Stomach (tissue), 9 donors: ENCODE measurements around the gene VPS13D. TPM values are rescaled to one million over a fixed set of nuclear protein-coding genes. Genes with fewer than 3 reads are reported as not detected.

Experiments used
- DNase-seq, 2 donors: peaks; one replicate each; pipeline versions ENCODE4 v3.0.0 to v3.0.0-alpha.2; 2013 to 2019
- H3K27ac ChIP-seq, 5 donors: fragments of 200-600 bp in 4 of 5; sonication (generic) in 4 of 5; one replicate each; pipeline ENCODE4 v1.5.1; 2013 to 2019; ENCODE audit warnings: mild to moderate bottlenecking in 1 of 5, moderate library complexity in 1 of 5
- H3K27me3 ChIP-seq, 3 donors: fragments of 200-600 bp; sonication (generic); one replicate each; pipeline ENCODE4 v1.5.1; 2017 to 2019; ENCODE audit warnings: mixed run types in 1 of 3
- H3K36me3 ChIP-seq, 4 donors: fragments of 200-600 bp; sonication (generic); 1 replicate in 3 of 4; 2 replicates in 1 of 4; pipeline ENCODE4 v1.5.1; 2016 to 2019
- H3K4me1 ChIP-seq, 4 donors: fragments of 200-600 bp; sonication (generic); one replicate each; pipeline ENCODE4 v1.5.1; 2016 to 2019
- H3K4me3 ChIP-seq, 4 donors: fragments of 200-600 bp; sonication (generic) in 3 of 4; one replicate each; pipeline ENCODE4 v1.5.1; 2016 to 2019; ENCODE audit warnings: mild to moderate bottlenecking in 1 of 4
- H3K9me3 ChIP-seq, 4 donors: fragments of 200-600 bp; sonication (generic); one replicate each; pipeline ENCODE4 v1.5.1; 2016 to 2019
- CTCF ChIP-seq, 7 experiments: fragments of 450-650 bp in 4 of 7; fragments of 200-600 bp in 3 of 7; sonication (generic) in 3 of 7; IDR thresholded peaks; one replicate each; pipeline ENCODE4 v1.5.1; 2016 to 2019; ENCODE audit warnings: antibody characterized with exemption in 7 of 7, control low read depth in 2 of 7, mild to moderate bottlenecking in 1 of 7
- EP300 ChIP-seq: sonication (generic); formaldehyde crosslinking; IDR thresholded peaks from one replicate; pipeline ENCODE4 v1.6.1; 2017; ENCODE audit warnings: antibody characterized with exemption
- POLR2A ChIP-seq, 4 donors: fragments of 450-650 bp; IDR thresholded peaks; one replicate each; pipeline ENCODE4 v1.6.1; 2016; ENCODE audit warnings: antibody characterized with exemption in 4 of 4, control low read depth in 2 of 4, mild to moderate bottlenecking in 1 of 4, moderate library complexity in 1 of 4
- POLR2AphosphoS5 ChIP-seq, 3 donors: sonication (generic); formaldehyde crosslinking; IDR thresholded peaks; one replicate each; pipeline ENCODE4 v1.6.1; 2016; ENCODE audit warnings: antibody characterized with exemption in 3 of 3
- WGBS, 5 donors: extraction: QIAGEN DNeasy Blood & Tissue Kit in 3 of 5; methylation state at CpG; one replicate each; pipeline versions ENCODE4 v1.1.5 to v1.1.7; 2013 to 2018; 5-methylcytosine and 5-hydroxymethylcytosine counted together
- intact Hi-C: fragments of 100-400 bp; cut with DNase I; formaldehyde crosslinking; loops from one replicate; pipeline ENCODE4 v1.15.1; 2023; ENCODE audit warnings: low total_unique reads
- polyA plus RNA-seq, 3 donors: library from polyadenylated mRNA; stranded (reverse); fragments of 200-250 nt; gene quantifications; one replicate each; pipeline ENCODE4 v1.2.3, GENCODE V29; 2013
- total RNA-seq, 5 donors: library from RNA; depleted of rRNA; stranded (reverse); fragments of >200 nt; gene quantifications; one replicate each; pipeline versions ENCODE4 v1.1.0 to v1.2.3, GENCODE V29; 2014 to 2016
- donor health status: healthy with polysubstance abuse.
- donor health status: Bipolar disorder and iron deficiency.
- donor health status: healthy.

VPS13D gene
- total and polyA plus RNA-seq, 8 donors = 6.7 to 106 (median 66.5) TPM

- TF ChIP-seq EP300 (no peak), CTCF (IDR thresholded peaks at IDR 0.05) (no peak), POLR2A (IDR thresholded peaks at IDR 0.05) (no peak), POLR2AphosphoS5 (IDR thresholded peaks at IDR 0.05) (no peak)
- DNase-seq = no peak
- 58 to 83% (median 65%) methylated on average over 1 of the region's 1 CpG for WGBS, 5 donors
- intact Hi-C loops = no loop called here
- Histone ChIP-seq H3K27ac (no peak overlapping the region), H3K4me1 (peaks cover 0 to 11% (median 0%) of the 10 kb centered on the region in 4 donors), H3K27me3 (no peaks in the 10 kb centered on the region), H3K36me3 (peaks cover 15 to 95% (median 89%) of the 10 kb centered on the region in 4 donors), H3K4me3 (no peak overlapping the region), H3K9me3 (no peaks in the 10 kb centered on the region)
These were observed 66.8 kb downstream of the VPS13D start for GRCh38 chr1:12296623-12297022.

- Histone ChIP-seq H3K27me3 (no peaks in the 10 kb centered on the region), H3K4me1 (peaks cover 0 to 16% (median 0%) of the 10 kb centered on the region in 4 donors), H3K36me3 (peaks cover 6 to 93% (median 84%) of the 10 kb centered on the region in 4 donors), H3K27ac (no peak overlapping the region), H3K9me3 (no peaks in the 10 kb centered on the region), H3K4me3 (no peak overlapping the region)
- DNase-seq = no peak
- TF ChIP-seq EP300 = no peak
- no peak for TF ChIP-seq POLR2AphosphoS5 (IDR thresholded peaks at IDR 0.05)
- TF ChIP-seq CTCF (IDR thresholded peaks at IDR 0.05) = no peak
- TF ChIP-seq POLR2A (IDR thresholded peaks at IDR 0.05) = no peak
- 75 to 92% (median 86%) methylated on average over 4 of the region's 4 CpGs for WGBS, 5 donors
- intact Hi-C loops = no loop called here
These were observed 70.9 kb downstream of the VPS13D start for GRCh38 chr1:12300706-12301105.

GRCh38 chr1:12301518-12302237 lies 71.8 kb downstream of the VPS13D start:
- no peak for DNase-seq
- no peak overlapping the region for H3K27ac ChIP-seq
- H3K27me3 ChIP-seq = no peaks in the 10 kb centered on the region
- no peak overlapping the region for H3K4me3 ChIP-seq
- intact Hi-C loops = no loop called here
- H3K9me3 ChIP-seq = no peaks in the 10 kb centered on the region
- no peak for TF ChIP-seq POLR2AphosphoS5 (IDR thresholded peaks at IDR 0.05)
- no peak for TF ChIP-seq EP300
- TF ChIP-seq CTCF (IDR thresholded peaks at IDR 0.05) = no peak
- TF ChIP-seq POLR2A (IDR thresholded peaks at IDR 0.05) = no peak
- H3K36me3 ChIP-seq = peaks cover 13 to 93% (median 85%) of the 10 kb centered on the region in 4 donors
- WGBS, 5 donors = 70 to 84% (median 79%) methylated on average over 8 of the region's 8 CpGs
- H3K4me1 ChIP-seq = peaks cover 0 to 16% (median 0%) of the 10 kb centered on the region in 4 donors

- intact Hi-C loops = no loop called here
- H3K9me3 ChIP-seq = no peaks in the 10 kb centered on the region
- no peak for DNase-seq
- no peaks in the 10 kb centered on the region for H3K27me3 ChIP-seq
- H3K36me3 ChIP-seq = peaks cover 24 to 95% (median 87%) of the 10 kb centered on the region in 4 donors
- no peak for TF ChIP-seq CTCF (IDR thresholded peaks at IDR 0.05)
- TF ChIP-seq EP300 = no peak
- TF ChIP-seq POLR2AphosphoS5 (IDR thresholded peaks at IDR 0.05) = no peak
- TF ChIP-seq POLR2A (IDR thresholded peaks at IDR 0.05) = no peak
- H3K4me3 ChIP-seq = no peak overlapping the region
- no peak overlapping the region for H3K27ac ChIP-seq
- H3K4me1 ChIP-seq = peaks cover 0 to 16% (median 0%) of the 10 kb centered on the region in 4 donors
- WGBS, 5 donors = 63 to 80% (median 76%) methylated on average over 2 of the region's 2 CpGs
These were observed 73.1 kb downstream of the VPS13D start for GRCh38 chr1:12302798-12303447.
